Lung (tissue), 12 donors: Measurements from ENCODE around the gene PIP5K1B. TPM values are rescaled to one million over a fixed set of nuclear protein-coding genes. Genes with fewer than 3 reads are reported as not detected.

Experiments used
- ATAC-seq: fragments of 200-7000 bp; cut with Tn5 transposase; one replicate; pipeline ENCODE4 v1.9.1; 2020; ENCODE audit warnings: moderate number of reproducible peaks; ENCODE audit not compliant: insufficient read depth, low FRiP score
- DNase-seq, 3 donors: peaks; one replicate each; pipeline ENCODE4 v3.0.0-alpha.2; 2013 to 2017
- H3K27ac ChIP-seq, 2 donors: one replicate each; pipeline ENCODE4 v1.5.1; 2013; ENCODE audit warnings: mild to moderate bottlenecking in 2 of 2, moderate library complexity in 2 of 2, control low read depth in 1 of 2, inconsistent platforms in 1 of 2, low read depth in 1 of 2, low read length in 1 of 2
- H3K27me3 ChIP-seq, 3 donors: one replicate each; pipeline ENCODE4 v1.5.1; 2013; ENCODE audit warnings: low read length in 2 of 3; ENCODE audit not compliant: control insufficient read depth in 3 of 3, insufficient read depth in 3 of 3
- H3K36me3 ChIP-seq, 4 donors: one replicate each; pipeline ENCODE4 v1.5.1; 2013; ENCODE audit warnings: low read length in 4 of 4, mild to moderate bottlenecking in 1 of 4, moderate library complexity in 1 of 4; ENCODE audit not compliant: control insufficient read depth in 4 of 4, insufficient read depth in 4 of 4
- H3K4me1 ChIP-seq, 5 donors: one replicate each; pipeline ENCODE4 v1.5.1; 2013; ENCODE audit warnings: low read length in 5 of 5, mild to moderate bottlenecking in 2 of 5, moderate library complexity in 1 of 5; ENCODE audit not compliant: control insufficient read depth in 5 of 5, insufficient read depth in 5 of 5
- H3K4me3 ChIP-seq: one replicate; pipeline ENCODE4 v1.5.1; 2013; ENCODE audit warnings: mild to moderate bottlenecking, control low read depth, moderate library complexity
- H3K9ac ChIP-seq, 2 donors: one replicate each; pipeline ENCODE4 v1.5.1; 2013; ENCODE audit warnings: low read length in 2 of 2, control low read depth in 1 of 2; ENCODE audit not compliant: insufficient read depth in 1 of 2
- H3K9me3 ChIP-seq, 4 donors: one replicate each; pipeline ENCODE4 v1.5.1; 2013; ENCODE audit warnings: low read length in 3 of 4, mild to moderate bottlenecking in 1 of 4, moderate library complexity in 1 of 4; ENCODE audit not compliant: control insufficient read depth in 4 of 4, insufficient read depth in 3 of 4
- CTCF ChIP-seq: IDR thresholded peaks from 2 replicates; pipeline ENCODE4 v1.5.1; 2012; ENCODE audit warnings: mild to moderate bottlenecking; ENCODE audit errors: control extremely low read depth, extremely low read depth
- WGBS, 2 donors: extraction: QIAGEN DNeasy Blood & Tissue Kit; methylation state at CpG; one replicate each; pipeline ENCODE4 v1.1.7; 2013; 5-methylcytosine and 5-hydroxymethylcytosine counted together
- polyA plus RNA-seq, 2 donors: library from polyadenylated mRNA; stranded (reverse); fragments of 200-250 nt; gene quantifications; one replicate each; pipeline ENCODE4 v1.2.1, GENCODE V29; 2013
- total RNA-seq, 2 donors: library from RNA; depleted of rRNA in 1 of 2; stranded (reverse); fragments of >200 nt in 1 of 2; gene quantifications; one replicate each; pipeline ENCODE4 v1.2.1, GENCODE V29; 2014 to 2021
- donor health status: control.
- donor health status: control.
- donor health status: Bipolar disorder and iron deficiency.
- donor health status: healthy.
- donor health status: DM: yes; HTN: yes; CAD: no.

Gene PIP5K1B
- total and polyA plus RNA-seq, 4 donors = 6.6 to 28.2 (median 15.6) TPM

- Histone ChIP-seq H3K36me3 (peaks cover 0 to 4% (median 0%) of the 10 kb centered on the region in 4 donors), H3K27me3 (no peaks in the 10 kb centered on the region), H3K27ac (peak overlapping the region in 1 of 2 donors; percentile 33), H3K9me3 (peaks cover 0 to 3% (median 0%) of the 10 kb centered on the region in 4 donors), H3K9ac (no peak overlapping the region), H3K4me1 (peaks cover 0 to 12% (median 0%) of the 10 kb centered on the region in 5 donors), H3K4me3 (no peak overlapping the region)
- no peak for ATAC-seq
- DNase-seq = peak in 2 of 3 donors; percentile 35 to 47
- TF ChIP-seq CTCF = no peak
- 61 to 67% methylated on average over 2 of the region's 2 CpGs for WGBS, 2 donors
Measured at GRCh38 chr9:68970151-68970550, 265.1 kb downstream of the PIP5K1B start.

- peak overlapping the region; percentile 3 to 31 for H3K27ac ChIP-seq
- peaks cover 0 to 4% (median 0%) of the 10 kb centered on the region in 4 donors for H3K36me3 ChIP-seq
- H3K4me3 ChIP-seq = peak overlapping the region; percentile 21
- H3K4me1 ChIP-seq = peaks cover 0 to 6% (median 0%) of the 10 kb centered on the region in 5 donors
- no peak for ATAC-seq
- peaks cover 0 to 3% (median 0%) of the 10 kb centered on the region in 4 donors for H3K9me3 ChIP-seq
- H3K27me3 ChIP-seq = no peaks in the 10 kb centered on the region
- no peak for TF ChIP-seq CTCF
- DNase-seq = no peak
- no peak overlapping the region for H3K9ac ChIP-seq
- 88 to 98% methylated on average over 3 of the region's 3 CpGs for WGBS, 2 donors
Measured at GRCh38 chr9:68973619-68974018, 268.6 kb downstream of the PIP5K1B start.

DNA sequence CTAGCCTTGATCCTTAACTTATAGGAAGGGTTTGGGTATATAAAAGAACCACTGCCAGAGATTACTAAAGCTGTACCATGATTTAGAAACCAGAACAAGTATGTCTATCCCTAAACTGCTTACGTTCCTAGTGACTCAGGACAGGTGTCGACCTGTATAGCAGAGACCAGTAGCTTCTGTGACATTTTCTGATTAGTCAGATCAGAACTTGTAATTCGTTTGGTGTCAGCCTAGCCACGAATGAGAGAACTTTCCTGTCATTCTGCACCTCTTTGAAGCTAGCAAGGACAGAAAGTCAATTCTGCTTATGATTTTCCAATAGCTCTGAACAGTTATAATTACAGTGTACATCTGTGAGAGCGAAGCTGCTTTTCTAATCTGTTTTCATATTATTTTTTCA, 269.4 kb downstream of the PIP5K1B start:
- WGBS, 2 donors = 72 to 76% methylated on average over 5 of the region's 5 CpGs
- no peak for TF ChIP-seq CTCF
- Histone ChIP-seq H3K27ac (peak overlapping the region in 1 of 2 donors; percentile 91), H3K4me3 (peak overlapping the region; percentile 27), H3K4me1 (peaks cover 0 to 6% (median 0%) of the 10 kb centered on the region in 5 donors), H3K9ac (no peak overlapping the region), H3K9me3 (peaks cover 0 to 3% (median 0%) of the 10 kb centered on the region in 4 donors), H3K36me3 (peaks cover 0 to 4% (median 0%) of the 10 kb centered on the region in 4 donors), H3K27me3 (no peaks in the 10 kb centered on the region)
- ATAC-seq (no peak), DNase-seq (no peak)

DNA sequence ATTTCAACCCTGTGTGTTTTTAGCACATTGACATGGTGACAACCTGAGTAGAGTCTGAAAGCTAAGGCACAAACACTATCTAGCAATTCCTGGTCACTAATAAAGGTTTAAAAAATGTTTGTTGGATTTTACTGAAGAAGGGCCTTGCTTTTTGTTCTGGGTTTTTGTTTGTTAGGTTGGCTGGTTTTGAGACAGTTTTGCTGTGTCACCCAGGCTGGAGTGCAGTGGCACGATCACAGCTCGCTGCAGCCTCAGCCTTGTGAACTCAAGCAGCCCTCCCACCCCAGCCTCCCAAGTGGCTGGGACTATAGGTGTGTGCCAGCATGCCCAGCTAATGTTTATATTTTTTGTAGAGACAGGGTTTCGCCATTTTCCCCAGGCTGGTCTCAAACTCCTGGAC, 269.9 kb downstream of the PIP5K1B start:
- ATAC-seq = no peak
- H3K36me3 ChIP-seq = peaks cover 0 to 4% (median 0%) of the 10 kb centered on the region in 4 donors
- no peak for TF ChIP-seq CTCF
- H3K27me3 ChIP-seq = no peaks in the 10 kb centered on the region
- no peak overlapping the region for H3K9ac ChIP-seq
- no peak for DNase-seq
- WGBS, 2 donors = 65 to 68% methylated on average over 3 of the region's 3 CpGs
- H3K4me1 ChIP-seq = peaks cover 0 to 6% (median 0%) of the 10 kb centered on the region in 5 donors
- H3K4me3 ChIP-seq = peak overlapping the region; percentile 27
- H3K9me3 ChIP-seq = peaks cover 0 to 3% (median 0%) of the 10 kb centered on the region in 4 donors
- H3K27ac ChIP-seq = peak overlapping the region; percentile 84 to 91
